DMS 273 (cell line): Measurements from ENCODE around the gene SYCP2.
A peak's percentile ranks its signal among the peaks of the same experiment; 100 is the strongest.

Experiments used
- DNase-seq: peaks from one replicate; lab custom pipeline; 2025; ENCODE audit not compliant: unreplicated experiment; lab: John Stamatoyannopoulos, UW

The SYCP2 gene

GRCh38 chr20:59824711-59825562 is 108.5 kb downstream of the SYCP2 start:
- DNase-seq, result no peak

- no peak for DNase-seq
Observed at GRCh38 chr20:59823491-59824259, 109.8 kb downstream of the SYCP2 start.

- no peak for DNase-seq
Observed at GRCh38 chr20:59823030-59823423, 110.4 kb downstream of the SYCP2 start.

GRCh38 chr20:59822291-59823029 is 111.0 kb downstream of the SYCP2 start:
- DNase-seq, result no peak

- peak; percentile 11 for DNase-seq
Observed at GRCh38 chr20:59821788-59822187, 111.6 kb downstream of the SYCP2 start.

- DNase-seq, result no peak
Observed at GRCh38 chr20:59821201-59821600, 112.2 kb downstream of the SYCP2 start.

GRCh38 chr20:59820204-59821041 is 113.0 kb downstream of the SYCP2 start:
- peak; percentile 85 for DNase-seq

GRCh38 chr20:59819496-59820203 is 113.8 kb downstream of the SYCP2 start:
- no peak for DNase-seq

DNA sequence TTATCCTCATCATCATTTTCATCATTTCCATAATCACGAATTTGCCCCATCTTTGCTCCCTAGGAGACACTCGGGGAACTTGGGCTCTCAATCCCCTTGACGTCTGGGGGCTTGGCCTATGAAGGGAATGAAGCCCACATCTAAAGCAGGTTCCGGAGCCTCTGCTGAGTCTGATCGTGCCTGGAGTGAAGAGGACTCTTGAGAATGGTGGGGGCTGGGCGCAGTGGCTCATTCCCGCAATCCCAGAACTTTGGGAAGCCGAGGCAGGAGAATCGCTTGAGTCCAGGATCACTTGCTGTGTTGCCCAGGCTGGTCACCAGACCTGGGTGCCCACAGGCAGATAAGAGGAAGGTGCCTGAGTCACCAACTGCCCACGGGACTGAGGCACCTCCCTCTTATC is 114.5 kb downstream of the SYCP2 start:
- no peak for DNase-seq

- no peak for DNase-seq
Observed at GRCh38 chr20:59817846-59818615, 115.4 kb downstream of the SYCP2 start.

- no peak for DNase-seq
Observed at GRCh38 chr20:59817406-59817805, 116.0 kb downstream of the SYCP2 start.

- no peak for DNase-seq
Observed at GRCh38 chr20:59816146-59816738, 117.2 kb downstream of the SYCP2 start.

GRCh38 chr20:59814840-59815340 is 118.5 kb downstream of the SYCP2 start:
- no peak for DNase-seq

GRCh38 chr20:59813948-59814839 is 119.2 kb downstream of the SYCP2 start:
- no peak for DNase-seq
